HG03469 (cell line): ENCODE measurements around the gene WHRN.
A peak's percentile ranks its signal among the peaks of the same experiment; 100 is the strongest.

Source experiments
- ATAC-seq: cut with Tn5 transposase; IDR thresholded peaks from one replicate; pipeline ENCODE4 v1.9.1; 2021; ENCODE audit warnings: mild to moderate bottlenecking, moderate library complexity, moderate number of reproducible peaks; ENCODE audit not compliant: unreplicated experiment

The WHRN gene

DNA sequence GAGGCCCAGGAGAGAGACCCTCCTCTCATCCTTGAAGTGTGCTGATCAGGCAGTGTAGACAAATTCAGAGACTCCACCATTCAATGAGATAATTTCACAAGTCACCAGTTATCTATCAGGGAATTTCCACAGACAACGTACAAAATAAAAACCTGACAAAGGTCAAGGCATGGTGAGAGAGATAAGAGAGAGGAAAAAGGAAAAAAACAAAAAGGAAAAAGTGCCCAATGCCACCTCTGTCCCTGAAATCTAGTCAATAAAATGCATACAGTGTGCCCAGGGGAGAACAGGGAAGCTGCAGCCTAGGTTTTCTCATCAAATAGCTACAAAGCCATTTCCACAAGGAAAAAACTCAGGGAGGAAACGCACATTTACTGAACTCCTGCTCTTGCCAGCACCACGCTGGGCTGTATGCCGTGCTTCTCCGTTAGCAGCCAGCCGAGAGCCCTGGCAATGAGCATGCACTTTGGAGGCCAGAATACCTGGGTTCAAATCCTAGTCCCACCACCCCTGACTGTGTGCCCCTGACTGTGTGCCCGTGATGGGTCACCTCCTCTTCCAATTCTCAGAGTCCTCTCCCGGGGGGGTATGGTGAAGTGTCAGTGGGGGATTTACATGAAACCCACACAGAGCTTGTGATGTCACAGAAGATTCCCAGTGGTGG lies 11.6 kb downstream of the WHRN start:
- no peak for ATAC-seq

DNA sequence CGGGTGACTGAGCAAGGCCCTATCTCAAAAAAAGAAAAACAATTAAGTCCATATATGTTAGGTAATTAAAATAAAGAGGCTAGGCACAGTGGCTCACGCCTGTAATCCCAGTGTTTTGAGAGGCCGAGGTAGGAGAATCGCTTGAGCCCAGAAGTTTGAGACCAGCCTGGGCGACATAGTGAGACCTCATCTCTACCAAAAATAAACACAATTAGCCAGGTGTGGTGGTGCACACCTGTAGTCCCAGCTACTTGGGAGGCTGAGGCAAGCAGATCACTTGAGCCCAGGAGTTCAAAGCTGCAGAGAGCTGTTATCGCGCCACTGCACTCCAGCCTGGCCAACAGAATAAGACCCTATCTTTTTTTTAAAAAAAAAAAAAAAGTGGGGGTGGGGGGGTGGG lies 12.3 kb downstream of the WHRN start:
- no peak for ATAC-seq

DNA sequence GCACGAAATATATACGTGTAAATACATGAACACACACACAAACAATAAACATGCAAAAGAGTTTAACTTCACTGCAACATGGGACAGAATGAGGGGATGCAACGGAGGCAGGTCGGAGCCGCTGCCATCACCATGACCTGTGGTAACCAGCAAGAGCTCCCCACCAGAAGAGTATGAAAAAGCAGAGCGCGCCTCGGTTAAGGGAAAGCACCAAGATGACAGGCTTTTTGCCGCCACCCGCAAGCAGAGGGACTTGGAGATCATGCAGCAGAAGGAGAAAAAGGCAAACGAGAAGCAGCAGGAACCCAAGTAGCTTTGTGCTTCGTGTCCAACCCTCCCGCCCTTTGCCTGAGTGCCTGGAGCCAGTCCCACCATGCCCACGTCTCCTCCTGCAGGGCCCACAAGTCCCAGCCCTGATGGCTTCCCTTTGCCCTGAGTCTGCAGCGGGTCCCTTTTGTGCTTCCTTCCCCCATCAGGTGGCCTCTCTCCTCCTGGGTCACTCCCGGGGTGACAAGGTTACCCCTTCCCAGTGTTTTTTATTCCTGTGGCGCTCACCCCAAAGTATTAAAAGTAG lies 13.8 kb downstream of the WHRN start:
- no peak for ATAC-seq

DNA sequence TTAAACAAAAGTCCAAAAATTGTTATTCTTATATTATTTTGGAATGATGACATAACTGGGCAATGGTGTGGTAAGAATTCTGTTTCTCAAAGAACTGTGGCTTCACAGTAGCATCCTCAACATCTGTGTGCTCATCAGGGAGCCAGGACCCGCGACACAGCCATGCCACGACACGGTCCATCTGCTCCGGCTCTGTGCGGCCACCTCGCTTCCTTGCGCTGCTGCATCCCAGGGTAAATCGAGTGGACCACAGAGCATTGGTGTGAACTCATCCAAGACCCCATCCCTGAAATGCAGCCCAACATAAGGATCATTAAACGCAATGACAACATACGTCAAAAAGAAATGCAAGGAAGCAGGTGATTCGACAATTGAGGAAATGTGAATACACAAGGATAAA lies 15.3 kb downstream of the WHRN start:
- ATAC-seq: no peak

DNA sequence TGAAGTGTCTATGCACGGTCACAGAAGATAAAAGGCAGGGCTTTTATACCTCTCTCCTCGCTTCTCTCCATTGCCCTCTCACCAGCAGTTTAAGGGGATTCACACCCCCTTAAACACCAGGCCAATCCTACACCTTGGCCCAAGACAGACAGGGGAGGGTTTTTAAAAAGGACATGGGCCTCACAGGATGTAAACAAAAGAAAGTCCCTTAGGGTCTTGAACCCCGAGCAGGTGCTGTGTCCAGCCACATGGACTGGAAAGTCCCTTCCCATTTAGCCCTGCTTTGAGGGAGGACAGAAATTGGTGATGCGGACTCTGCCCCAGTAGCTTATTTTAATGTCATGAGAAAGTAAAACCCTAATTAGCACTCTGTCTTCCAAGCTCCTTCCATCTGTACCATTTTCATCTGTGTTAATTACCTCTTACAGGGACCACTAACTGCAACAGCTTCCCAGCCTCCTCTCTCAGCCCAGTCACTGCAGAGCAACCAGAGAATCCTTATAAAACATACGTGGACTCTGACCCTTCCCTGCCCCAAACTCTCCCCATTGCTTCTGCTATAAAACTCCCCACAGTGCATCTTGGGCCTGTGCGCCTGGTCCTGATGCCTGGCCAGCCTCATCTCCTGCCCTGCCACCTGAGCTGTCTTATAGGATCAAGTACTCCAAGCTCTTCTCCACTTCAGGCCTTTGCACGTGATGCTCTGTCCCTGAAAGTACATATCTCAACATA lies 16.7 kb downstream of the WHRN start:
- no peak for ATAC-seq

DNA sequence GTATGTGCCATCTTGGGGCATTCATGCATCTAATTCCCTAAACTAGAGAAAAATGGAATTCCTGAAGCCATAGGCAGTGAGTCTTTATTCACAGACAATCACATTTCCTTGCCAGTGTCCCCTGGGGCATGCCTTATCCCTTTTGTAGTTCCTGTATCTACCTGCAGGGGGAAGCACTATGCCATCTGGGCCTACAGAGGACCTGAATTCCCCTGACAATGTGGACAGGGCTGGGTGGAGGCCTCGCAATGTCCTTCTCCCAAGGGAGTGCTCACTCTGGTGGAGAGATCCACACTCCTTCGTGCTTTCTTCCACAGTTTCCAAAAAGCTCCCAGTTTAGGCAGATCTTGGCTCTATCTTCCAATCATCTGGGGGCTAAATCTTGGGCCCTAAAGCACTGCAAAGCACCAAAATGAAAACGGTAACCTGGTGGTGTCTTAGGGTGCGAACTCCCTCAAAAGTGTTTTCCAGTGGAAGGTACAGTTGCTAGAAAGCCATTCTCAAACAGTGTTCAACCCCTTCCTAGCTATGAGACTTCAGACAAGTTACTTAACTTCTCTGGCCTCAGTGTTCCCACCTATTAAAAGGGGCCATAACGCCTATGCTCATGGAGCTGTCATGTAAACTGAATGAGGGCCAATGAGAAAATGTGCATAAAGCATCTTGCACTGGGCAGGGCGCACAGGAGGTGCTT lies 17.5 kb downstream of the WHRN start:
- peak; percentile 47 for ATAC-seq

DNA sequence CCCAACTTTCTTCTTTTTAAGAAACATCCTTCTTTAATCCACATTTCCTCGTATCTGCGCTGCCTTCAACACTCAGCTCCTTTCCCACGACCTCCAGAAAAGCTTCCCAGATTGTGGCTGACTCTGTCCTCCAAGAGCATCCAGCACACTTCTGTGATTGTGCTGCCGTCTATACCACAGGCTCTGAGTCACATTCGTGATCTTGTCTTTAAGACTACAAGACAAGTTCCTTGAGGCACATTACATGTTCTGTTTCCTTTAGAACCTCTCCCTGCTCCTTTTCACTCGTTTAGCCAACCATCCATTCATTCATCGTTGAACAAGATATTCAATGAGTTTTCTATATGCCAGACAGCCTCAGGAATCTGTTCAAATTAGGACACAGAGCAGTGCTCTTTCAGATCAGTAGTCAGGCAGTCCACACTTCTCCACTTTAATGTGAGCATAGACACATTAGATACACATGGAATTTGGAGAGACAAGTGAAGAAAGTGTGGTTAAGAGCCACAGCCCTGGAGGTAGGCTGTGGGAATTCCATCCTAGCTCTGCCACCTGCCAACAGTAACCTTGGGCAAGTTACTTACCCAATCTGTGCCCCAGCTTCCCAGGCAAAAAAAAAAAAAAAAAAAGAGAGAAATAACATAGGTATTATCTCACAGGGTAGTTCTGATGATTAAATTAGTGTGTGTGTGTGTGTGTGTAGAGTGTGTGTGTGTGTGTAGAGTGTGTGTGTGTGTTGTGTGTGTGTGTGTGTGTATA lies 18.9 kb downstream of the WHRN start:
- no peak for ATAC-seq

DNA sequence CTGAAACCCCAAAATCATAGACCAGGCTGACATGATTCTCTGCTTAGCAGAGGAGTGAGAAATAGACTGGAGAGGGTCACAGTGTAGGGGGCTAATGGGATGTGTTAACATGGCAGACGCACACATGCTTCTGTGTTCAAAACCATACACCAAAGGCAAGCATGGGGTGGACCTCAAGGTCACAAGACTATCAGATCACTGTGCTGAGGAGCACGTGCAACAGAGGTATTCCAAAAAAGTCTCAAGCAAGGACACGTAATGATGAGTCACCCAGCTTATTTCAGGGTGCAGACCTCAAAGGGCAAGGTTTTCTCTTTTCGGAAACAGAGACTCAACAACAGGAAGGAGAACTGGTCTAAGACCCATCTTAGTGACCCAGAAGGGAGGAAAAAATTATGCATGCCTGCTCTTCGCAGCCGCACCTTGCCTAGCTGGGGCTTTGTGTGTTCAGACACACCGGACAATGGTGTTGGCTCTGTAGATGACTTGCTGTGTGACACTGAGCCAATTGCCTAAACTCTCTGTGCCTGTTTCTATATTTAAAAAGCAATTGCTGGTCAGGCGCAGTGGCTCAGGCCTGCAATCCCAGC lies 20.3 kb downstream of the WHRN start:
- peak; percentile 49 for ATAC-seq

DNA sequence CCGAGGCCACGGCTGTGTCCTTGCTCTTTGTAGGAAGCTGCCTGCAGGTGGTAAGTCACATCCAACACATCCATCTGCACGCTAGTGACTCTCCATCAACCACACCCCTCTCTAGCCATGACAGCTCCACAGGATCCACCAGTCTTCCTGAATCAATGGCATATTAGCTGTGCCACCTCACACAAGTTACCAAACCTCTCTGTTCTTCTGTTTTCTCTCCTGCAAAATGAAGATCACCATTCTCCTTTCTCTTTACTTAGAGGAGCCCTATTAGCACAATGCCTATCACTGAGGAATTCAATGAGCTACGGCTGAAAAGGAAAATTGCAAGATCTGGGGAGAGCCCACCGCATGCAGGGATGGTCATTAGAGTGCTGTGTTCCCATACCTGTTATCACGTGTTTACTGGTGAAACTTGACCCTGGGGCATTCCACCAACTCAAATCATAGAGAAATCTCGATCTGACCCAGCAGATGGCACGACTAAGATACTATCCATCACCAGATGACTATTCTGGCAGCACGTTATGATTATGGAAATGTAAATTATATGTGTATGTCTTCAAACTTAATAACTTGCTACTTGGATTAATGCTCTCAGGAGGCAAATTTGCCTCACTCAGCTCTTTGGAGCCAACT lies 20.9 kb downstream of the WHRN start:
- no peak for ATAC-seq

DNA sequence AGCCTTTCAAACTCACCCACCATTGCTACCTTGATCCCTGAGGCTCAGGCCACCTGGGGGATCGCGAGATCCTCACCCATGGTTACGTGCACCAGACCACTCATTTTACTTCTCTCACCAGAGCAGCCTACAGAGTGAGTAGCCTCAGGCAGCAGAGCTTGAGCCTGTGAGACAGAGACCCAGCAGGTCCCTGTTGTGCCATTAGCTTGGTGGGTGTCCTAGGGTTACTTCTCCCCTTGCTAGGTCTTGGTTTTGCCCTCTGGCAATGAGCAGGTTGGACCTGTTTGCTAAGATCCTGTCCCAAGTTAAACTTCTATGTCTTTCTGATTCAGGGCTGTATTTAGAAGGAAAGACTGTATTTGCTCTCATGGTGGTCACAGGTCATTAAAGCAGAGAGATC lies 21.8 kb downstream of the WHRN start:
- ATAC-seq: no peak

DNA sequence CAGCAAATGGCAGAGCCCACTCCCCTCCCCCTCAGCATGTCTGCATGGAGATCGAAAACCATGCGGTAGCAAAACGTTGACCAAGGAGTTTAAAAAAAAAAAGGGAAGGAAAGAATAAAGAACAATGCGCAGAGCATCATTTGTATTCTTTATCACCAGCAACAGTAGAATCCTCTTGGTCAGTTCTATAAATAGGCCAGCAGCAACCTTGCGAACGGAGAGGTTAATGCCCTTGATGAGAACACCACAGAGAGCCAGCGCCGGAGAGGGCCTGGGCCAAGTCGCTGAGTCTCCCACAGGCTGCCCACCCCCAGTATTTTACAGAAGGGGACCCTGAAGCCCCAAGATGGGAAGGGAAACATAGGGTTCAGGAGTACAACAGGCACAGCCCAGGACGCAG lies 22.7 kb downstream of the WHRN start:
- ATAC-seq: no peak

DNA sequence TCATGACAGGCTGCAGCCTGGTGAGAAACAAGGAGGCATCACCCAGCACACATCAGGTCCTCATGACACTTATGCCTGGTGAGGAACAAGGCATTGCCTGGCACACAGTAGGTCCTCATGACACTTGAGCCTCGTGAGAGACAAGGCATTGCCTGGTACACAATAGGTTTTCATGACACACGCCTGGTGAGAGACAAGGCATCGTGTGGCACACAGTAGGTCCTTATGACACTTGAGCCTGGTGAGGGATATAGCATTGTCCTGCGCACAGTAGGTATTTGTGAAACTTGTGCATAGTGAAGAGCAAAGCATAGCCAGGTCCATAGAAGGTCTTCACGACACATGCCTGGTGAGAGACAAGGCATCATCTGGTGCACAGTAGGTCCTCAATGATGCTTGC lies 23.5 kb downstream of the WHRN start:
- ATAC-seq: no peak

DNA sequence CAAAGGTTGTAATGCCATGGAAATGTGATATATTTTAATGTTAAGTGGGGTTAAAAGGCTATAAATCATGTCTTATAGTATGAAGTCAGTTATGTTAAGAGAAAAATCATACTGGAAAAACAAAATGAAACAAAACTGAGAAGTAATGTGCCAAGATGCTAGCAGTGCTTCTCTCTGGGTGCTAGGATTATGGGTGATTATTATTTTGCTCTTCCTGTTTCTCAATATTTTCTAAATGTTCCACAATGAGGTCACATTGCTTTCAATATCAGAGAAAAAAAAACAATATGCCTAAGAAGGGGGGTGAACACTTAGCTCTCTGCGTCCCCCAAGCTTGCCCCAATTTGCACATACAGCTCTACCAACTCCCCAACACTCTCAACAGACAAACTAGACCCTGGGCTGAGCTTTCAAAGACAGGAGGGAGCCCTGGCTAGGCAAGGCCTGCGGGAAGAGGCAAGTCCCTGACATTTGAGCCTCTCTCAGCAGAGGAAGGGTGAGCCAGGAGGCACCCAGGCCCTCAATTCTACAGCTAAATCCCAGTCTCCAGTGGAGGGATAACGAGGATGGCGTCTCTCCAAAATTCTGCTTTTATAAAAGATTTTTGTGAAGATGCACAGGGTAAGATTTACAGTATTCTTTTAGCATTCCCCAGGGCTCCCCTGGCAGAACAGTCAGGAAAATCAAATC lies 24.4 kb downstream of the WHRN start:
- ATAC-seq: no peak

DNA sequence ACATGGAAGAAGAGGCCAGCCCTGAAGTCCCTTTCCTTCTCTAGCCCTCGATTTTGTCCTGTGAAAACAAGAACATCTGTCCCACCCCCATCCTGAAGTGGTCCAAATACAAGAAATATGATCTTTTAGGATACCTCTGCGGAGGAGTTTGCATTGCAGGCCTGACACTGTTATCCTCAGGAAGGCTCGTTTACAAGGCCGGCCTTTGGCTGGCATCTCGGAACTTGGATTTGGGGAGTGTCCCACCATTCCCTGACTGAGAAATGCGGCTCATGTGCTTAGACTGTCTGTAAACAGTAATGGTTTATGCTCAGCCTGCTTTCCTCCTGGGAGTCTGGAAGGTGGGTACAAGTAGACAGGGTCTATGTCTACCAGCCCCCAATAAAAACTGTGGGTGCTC lies 26.4 kb downstream of the WHRN start:
- no peak for ATAC-seq

DNA sequence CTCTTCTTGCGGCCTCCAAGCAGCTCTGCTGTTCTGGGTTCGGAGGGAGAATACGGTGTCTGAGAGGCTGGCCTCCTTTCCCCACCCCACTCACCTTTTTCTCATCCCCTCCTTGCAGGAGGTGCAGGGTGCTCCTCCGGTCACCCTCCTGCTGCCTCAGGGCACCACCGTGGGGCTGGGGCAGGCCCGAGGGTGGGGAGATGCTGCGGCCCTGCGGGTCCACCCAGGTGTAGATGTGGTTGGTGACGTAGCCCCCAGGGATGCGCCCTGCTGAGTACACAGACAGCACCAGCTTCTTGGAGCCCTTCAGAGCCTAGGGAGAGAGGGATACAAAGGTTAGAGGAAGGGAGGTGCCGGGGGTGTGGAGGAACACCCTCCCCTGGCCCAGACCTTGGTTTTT lies 26.8 kb downstream of the WHRN start:
- no peak for ATAC-seq

DNA sequence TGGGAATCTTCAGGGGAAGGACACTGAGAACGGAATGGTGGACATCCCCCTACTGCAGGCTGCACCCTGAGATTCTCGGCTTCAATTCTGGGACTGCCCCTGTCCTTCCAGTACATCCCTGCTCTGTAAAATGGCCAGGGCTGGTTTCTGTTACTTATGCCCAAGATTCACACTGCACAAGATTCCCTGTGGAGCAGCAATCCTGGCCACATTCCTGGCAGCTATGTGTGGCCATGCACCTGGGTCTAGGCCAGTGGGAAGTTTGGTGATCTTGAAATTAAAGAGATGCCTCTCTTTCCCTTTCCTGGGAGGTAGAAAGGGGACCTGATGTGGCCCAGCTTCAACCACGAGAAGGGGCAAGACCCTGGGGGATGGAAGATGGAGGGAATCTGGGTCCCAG lies 27.6 kb downstream of the WHRN start:
- no peak for ATAC-seq

DNA sequence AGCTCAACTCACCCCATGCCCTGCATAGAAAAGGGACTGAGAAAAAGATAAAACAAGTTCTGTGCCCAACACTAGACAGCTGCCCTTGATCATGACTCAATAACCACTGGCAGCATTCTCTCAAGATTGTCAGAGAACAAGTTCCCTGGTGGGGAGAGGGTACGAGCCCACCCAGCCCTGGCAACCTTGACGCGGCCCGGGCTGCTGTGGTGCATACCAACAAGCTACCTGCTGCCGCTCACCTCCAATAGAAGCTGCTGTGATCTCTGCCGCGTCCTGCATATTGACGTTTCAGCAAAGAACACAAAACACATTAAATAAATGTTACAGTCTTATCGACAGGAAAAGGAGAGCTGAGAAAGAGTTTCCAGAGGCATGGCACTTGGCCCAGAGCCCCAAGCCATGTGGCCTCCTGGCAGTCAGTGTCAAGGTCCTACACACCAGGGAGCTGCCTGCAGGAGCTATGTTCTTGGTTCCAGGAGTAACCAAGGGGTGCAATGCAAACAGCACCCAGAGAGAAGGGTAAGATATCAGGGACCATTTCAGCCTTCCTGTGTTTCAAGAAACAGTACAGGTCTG lies 28.3 kb downstream of the WHRN start:
- ATAC-seq: no peak

DNA sequence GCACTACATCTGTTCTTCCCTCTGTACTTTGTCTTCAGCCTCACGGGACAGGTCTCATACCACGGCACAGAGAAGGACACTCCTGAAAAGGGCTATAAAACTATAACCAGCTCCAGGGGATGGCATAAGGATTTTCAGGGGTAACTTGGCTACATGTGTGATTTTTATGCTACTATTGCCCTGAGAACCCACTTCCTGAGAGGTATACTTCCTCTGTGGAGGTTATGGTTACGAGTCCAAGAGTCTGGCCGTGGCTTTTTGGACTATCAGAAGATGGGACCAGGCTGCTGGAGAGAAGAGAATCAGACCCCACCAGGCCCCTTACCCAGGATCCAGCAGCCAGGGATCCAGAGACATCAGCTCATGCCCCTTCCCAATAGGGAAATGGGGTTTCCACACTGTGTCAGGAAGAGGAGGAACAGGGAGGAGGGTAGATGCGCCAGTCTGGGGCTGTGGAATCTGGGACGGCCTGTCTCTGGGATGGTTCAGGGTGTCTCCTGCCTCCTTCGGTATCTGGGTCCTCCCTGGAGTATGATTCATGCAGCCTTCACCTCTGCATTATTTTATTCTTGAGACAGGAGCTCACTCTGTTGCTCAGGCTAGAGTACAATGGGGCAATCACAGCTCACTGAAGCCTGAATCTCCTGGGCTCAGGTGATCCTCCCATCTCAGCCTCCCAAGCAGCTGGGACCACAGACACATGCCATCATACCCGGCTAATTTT lies 29.7 kb downstream of the WHRN start:
- no peak for ATAC-seq

DNA sequence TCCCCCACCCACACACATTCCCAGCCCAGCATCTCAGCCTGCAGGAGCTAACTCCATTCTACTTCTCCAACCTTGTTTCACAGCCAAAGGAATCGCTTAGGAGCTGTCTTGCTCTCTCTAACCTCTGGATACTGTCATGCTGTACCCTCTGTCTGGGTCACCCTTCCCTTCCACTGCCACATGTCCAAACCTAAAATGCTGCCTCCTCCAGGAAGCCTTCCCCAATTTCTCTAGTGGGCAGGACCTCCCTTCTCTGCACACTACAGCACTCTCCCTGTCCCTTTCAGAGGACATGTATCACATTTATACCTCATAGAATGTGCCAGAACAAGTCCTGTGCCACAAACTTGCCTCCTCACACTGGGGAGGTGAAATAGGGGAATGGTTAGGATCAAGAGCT lies 30.8 kb downstream of the WHRN start:
- ATAC-seq: no peak
